Astrocyte (in vitro differentiated cells and primary cell): Measurements from ENCODE around the gene ZCWPW2. TPM values are rescaled to one million over a fixed set of nuclear protein-coding genes. Genes with fewer than 3 reads are reported as not detected.
A peak's percentile ranks its signal among the peaks of the same experiment; 100 is the strongest.

Source experiments
- DNase-seq: peaks from one replicate; pipeline ENCODE4 v3.0.0-alpha.2; 2010; ENCODE audit warnings: low read depth
- FAIRE-seq: peaks from 2 replicates; lab custom pipeline; 2011; peaks lifted over from hg19 to GRCh38; lab: Jason Lieb, UNC
- H2AFZ ChIP-seq: 2 replicates; pipeline ENCODE4 v1.6.0; 2012; ENCODE audit warnings: low read depth, low read length, inconsistent platforms
- H3K27ac ChIP-seq: 2 replicates; pipeline ENCODE4 v1.5.1; 2011; ENCODE audit warnings: low read depth, low read length, inconsistent platforms
- H3K27me3 ChIP-seq: 2 replicates; pipeline ENCODE4 v1.6.0; 2011; ENCODE audit warnings: low read length, inconsistent platforms; ENCODE audit not compliant: insufficient read depth
- H3K36me3 ChIP-seq: 2 replicates; pipeline ENCODE4 v1.5.1; 2011; ENCODE audit warnings: low read length, inconsistent platforms; ENCODE audit not compliant: insufficient read depth
- H3K4me1 ChIP-seq: 2 replicates; pipeline ENCODE4 v1.5.1; 2011; ENCODE audit warnings: low read length, inconsistent platforms; ENCODE audit not compliant: insufficient read depth
- H3K4me2 ChIP-seq: 2 replicates; pipeline ENCODE4 v1.6.0; 2012; ENCODE audit warnings: low read length, inconsistent platforms
- H3K4me3 ChIP-seq: 2 replicates; pipeline ENCODE4 v1.5.1; 2011; ENCODE audit warnings: low read depth, mild to moderate bottlenecking, low read length, inconsistent platforms; ENCODE audit not compliant: insufficient read depth
- H3K79me2 ChIP-seq: 2 replicates; pipeline ENCODE4 v1.6.0; 2012; ENCODE audit warnings: mild to moderate bottlenecking, low read length, inconsistent platforms; ENCODE audit not compliant: insufficient read depth
- H3K9ac ChIP-seq: 2 replicates; pipeline ENCODE4 v1.6.0; 2012; ENCODE audit warnings: mild to moderate bottlenecking, low read length, inconsistent platforms
- H3K9me3 ChIP-seq: 2 replicates; pipeline ENCODE4 v1.5.1; 2012; ENCODE audit warnings: low read depth, mild to moderate bottlenecking, low read length, inconsistent platforms; ENCODE audit not compliant: insufficient read depth
- H4K20me1 ChIP-seq: 2 replicates; pipeline ENCODE4 v1.6.0; 2012; ENCODE audit warnings: low read length, inconsistent platforms; ENCODE audit not compliant: insufficient read depth
- H3K27ac Mint-ChIP-seq: one replicate; pipeline ENCODE4 v1.8.0; 2021; ENCODE audit warnings: mild to moderate bottlenecking, mixed read lengths; ENCODE audit not compliant: unreplicated experiment
- H3K27me3 Mint-ChIP-seq: one replicate; pipeline ENCODE4 v1.8.0; 2021; ENCODE audit warnings: low read depth, mixed read lengths; ENCODE audit not compliant: unreplicated experiment
- H3K36me3 Mint-ChIP-seq: one replicate; pipeline ENCODE4 v1.8.0; 2021; ENCODE audit warnings: low read depth, mixed read lengths; ENCODE audit not compliant: unreplicated experiment
- H3K4me1 Mint-ChIP-seq: one replicate; pipeline ENCODE4 v1.8.0; 2021; ENCODE audit warnings: low read depth, mixed read lengths; ENCODE audit not compliant: unreplicated experiment
- H3K4me3 Mint-ChIP-seq: one replicate; pipeline ENCODE4 v1.8.0; 2021; ENCODE audit warnings: mild to moderate bottlenecking, moderate library complexity, mixed read lengths; ENCODE audit not compliant: unreplicated experiment
- H3K9me3 Mint-ChIP-seq: one replicate; pipeline ENCODE4 v1.8.0; 2021; ENCODE audit warnings: mild to moderate bottlenecking, mixed read lengths; ENCODE audit not compliant: unreplicated experiment
- EZH2 ChIP-seq: IDR thresholded peaks from 2 replicates; pipeline ENCODE4 v1.6.1; 2012; ENCODE audit warnings: mild to moderate bottlenecking, low read length, inconsistent platforms; ENCODE audit not compliant: insufficient read depth
- total RNA-seq: library from RNA; stranded (reverse); gene quantifications from 2 replicates; pipeline ENCODE4 v1.2.1, GENCODE V29; 2021
- TF ChIP-seq, protein P1 (sequence below): IDR thresholded peaks from 2 replicates; pipeline ENCODE4 v1.5.1; 2011; ENCODE audit warnings: low read depth, mild to moderate bottlenecking, inconsistent platforms, low read length, moderate library complexity; ENCODE audit not compliant: insufficient read depth

ZCWPW2 gene
- total RNA-seq, 1 donor from 2014 or later, result 0.57 TPM

- Histone ChIP-seq H3K9ac (no peak overlapping the region), H3K9me3 (no peaks in the 10 kb centered on the region), H3K4me3 (no peak overlapping the region), H3K4me2 (no peak overlapping the region), H4K20me1 (no peaks in the 10 kb centered on the region), H3K36me3 (peaks cover 22% of the 10 kb centered on the region), H3K4me1 (no peaks in the 10 kb centered on the region), H3K79me2 (no peaks in the 10 kb centered on the region), H2AFZ (no peak overlapping the region), H3K27ac (no peak overlapping the region), H3K27me3 (no peaks in the 10 kb centered on the region)
- Mint-ChIP-seq H3K4me3 (no peak overlapping the region), H3K4me1 (peaks cover 13% of the 10 kb centered on the region), H3K36me3 (no peaks in the 10 kb centered on the region), H3K9me3 (no peaks in the 10 kb centered on the region), H3K27me3 (no peaks in the 10 kb centered on the region), H3K27ac (no peak overlapping the region)
- FAIRE-seq, result no peak
- peak; percentile 79 for DNase-seq
- no peak for TF ChIP-seq EZH2
- TF ChIP-seq, protein P1, sequence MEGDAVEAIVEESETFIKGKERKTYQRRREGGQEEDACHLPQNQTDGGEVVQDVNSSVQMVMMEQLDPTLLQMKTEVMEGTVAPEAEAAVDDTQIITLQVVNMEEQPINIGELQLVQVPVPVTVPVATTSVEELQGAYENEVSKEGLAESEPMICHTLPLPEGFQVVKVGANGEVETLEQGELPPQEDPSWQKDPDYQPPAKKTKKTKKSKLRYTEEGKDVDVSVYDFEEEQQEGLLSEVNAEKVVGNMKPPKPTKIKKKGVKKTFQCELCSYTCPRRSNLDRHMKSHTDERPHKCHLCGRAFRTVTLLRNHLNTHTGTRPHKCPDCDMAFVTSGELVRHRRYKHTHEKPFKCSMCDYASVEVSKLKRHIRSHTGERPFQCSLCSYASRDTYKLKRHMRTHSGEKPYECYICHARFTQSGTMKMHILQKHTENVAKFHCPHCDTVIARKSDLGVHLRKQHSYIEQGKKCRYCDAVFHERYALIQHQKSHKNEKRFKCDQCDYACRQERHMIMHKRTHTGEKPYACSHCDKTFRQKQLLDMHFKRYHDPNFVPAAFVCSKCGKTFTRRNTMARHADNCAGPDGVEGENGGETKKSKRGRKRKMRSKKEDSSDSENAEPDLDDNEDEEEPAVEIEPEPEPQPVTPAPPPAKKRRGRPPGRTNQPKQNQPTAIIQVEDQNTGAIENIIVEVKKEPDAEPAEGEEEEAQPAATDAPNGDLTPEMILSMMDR, result no peak
Measured at GRCh38 chr3:28322464-28322863, 26.1 kb upstream of the ZCWPW2 start.

DNA sequence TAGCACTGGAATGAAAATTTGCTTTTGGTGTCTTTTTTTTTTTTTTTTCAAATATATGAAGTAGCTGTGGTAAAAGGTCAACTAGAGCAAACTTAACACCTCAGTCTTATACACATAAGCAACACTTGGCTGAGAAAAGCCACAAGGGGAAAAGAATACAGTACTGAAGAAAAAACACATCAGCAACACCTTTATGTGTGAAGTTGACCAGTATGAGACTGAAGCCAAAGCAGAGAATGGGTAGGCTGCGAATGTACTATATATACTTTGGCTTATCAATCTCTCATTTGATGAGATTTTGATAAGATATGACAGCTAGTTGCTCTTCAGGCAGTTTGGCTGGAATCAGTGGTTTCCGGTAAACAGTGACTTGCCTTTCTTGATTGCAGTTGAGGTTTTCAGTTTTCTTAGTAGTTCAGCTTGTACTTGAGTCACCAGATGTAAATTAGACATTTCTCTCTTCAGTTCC is 22.0 kb upstream of the ZCWPW2 start:
- Histone ChIP-seq H3K9me3 (no peaks in the 10 kb centered on the region), H3K4me1 (no peaks in the 10 kb centered on the region), H4K20me1 (no peaks in the 10 kb centered on the region), H3K4me3 (no peak overlapping the region), H3K27ac (no peak overlapping the region), H3K27me3 (no peaks in the 10 kb centered on the region), H3K9ac (no peak overlapping the region), H3K79me2 (no peaks in the 10 kb centered on the region), H3K4me2 (no peak overlapping the region), H3K36me3 (peaks cover 26% of the 10 kb centered on the region), H2AFZ (no peak overlapping the region)
- FAIRE-seq, result no peak
- no peaks in the 10 kb centered on the region for H3K27me3 Mint-ChIP-seq
- no peak for TF ChIP-seq EZH2
- TF ChIP-seq, protein P1, result no peak
- H3K4me1 Mint-ChIP-seq, result peaks cover 13% of the 10 kb centered on the region
- no peak overlapping the region for H3K27ac Mint-ChIP-seq
- H3K9me3 Mint-ChIP-seq, result no peaks in the 10 kb centered on the region
- H3K4me3 Mint-ChIP-seq, result no peak overlapping the region
- peaks cover 3% of the 10 kb centered on the region for H3K36me3 Mint-ChIP-seq
- DNase-seq, result peak; percentile 56

- no peak for FAIRE-seq
- no peak overlapping the region for H3K4me3 ChIP-seq
- H3K27me3 ChIP-seq, result no peaks in the 10 kb centered on the region
- peaks cover 26% of the 10 kb centered on the region for H3K36me3 ChIP-seq
- H3K9ac ChIP-seq, result no peak overlapping the region
- Mint-ChIP-seq H3K27me3 (no peaks in the 10 kb centered on the region), H3K4me1 (peaks cover 8% of the 10 kb centered on the region), H3K9me3 (no peaks in the 10 kb centered on the region), H3K4me3 (no peak overlapping the region), H3K36me3 (peaks cover 3% of the 10 kb centered on the region), H3K27ac (no peak overlapping the region)
- H3K4me2 ChIP-seq, result no peak overlapping the region
- H3K4me1 ChIP-seq, result no peaks in the 10 kb centered on the region
- no peaks in the 10 kb centered on the region for H3K79me2 ChIP-seq
- no peaks in the 10 kb centered on the region for H4K20me1 ChIP-seq
- DNase-seq, result no peak
- TF ChIP-seq, protein P1, result peak; percentile 59
- no peak for TF ChIP-seq EZH2
- no peak overlapping the region for H2AFZ ChIP-seq
- H3K27ac ChIP-seq, result no peak overlapping the region
- no peaks in the 10 kb centered on the region for H3K9me3 ChIP-seq
Measured at GRCh38 chr3:28328188-28329151, 20.1 kb upstream of the ZCWPW2 start.
